Erythroblast (primary cell): ENCODE measurements around the gene TAF11L2.
"Not testable (repeated sequence)": the region's sequence is repeated elsewhere in the genome, so short reads cannot be mapped to it uniquely, and the experiment has no call there.

Experiments used
- DNase-seq, 2 experiments: peaks; one replicate each; lab custom pipeline; 2025; lab: John Stamatoyannopoulos, UW
- GATA1 ChIP-seq: IDR thresholded peaks from 2 replicates; pipeline ENCODE4 v1.6.1; 2011; ENCODE audit warnings: low read depth, mild to moderate bottlenecking, control low read depth, low read length, moderate library complexity
- POLR2A ChIP-seq: IDR thresholded peaks from 2 replicates; pipeline ENCODE4 v1.6.1; 2011; ENCODE audit warnings: mild to moderate bottlenecking, low read length

TAF11L2 gene

GRCh38 chr5:17492770-17493169 lies 5.3 kb upstream of the TAF11L2 start:
- TF ChIP-seq POLR2A = no peak
- no peak for TF ChIP-seq GATA1
- DNase-seq = no peak

DNA sequence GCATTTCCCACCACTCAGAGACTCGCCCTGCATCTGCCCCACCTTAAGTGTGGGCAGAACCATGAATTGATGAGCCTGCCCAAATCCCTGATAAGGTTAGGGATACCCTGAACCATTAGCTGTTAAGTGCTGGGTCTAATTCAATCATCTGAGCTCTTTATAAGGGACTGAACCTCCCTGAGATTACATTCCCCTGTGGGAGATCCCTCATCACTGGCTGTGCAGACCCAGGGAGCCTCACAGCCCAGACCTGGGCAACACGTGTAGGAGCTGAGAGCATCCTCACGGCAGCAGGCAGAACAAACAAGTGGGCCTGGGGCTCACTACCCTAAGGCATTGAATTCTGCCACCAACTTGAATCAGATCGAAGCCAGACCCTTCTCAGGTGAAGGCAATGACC lies 585 bp upstream of the TAF11L2 start:
- no peak for DNase-seq
- no peak for TF ChIP-seq GATA1
- TF ChIP-seq POLR2A = no peak

DNA sequence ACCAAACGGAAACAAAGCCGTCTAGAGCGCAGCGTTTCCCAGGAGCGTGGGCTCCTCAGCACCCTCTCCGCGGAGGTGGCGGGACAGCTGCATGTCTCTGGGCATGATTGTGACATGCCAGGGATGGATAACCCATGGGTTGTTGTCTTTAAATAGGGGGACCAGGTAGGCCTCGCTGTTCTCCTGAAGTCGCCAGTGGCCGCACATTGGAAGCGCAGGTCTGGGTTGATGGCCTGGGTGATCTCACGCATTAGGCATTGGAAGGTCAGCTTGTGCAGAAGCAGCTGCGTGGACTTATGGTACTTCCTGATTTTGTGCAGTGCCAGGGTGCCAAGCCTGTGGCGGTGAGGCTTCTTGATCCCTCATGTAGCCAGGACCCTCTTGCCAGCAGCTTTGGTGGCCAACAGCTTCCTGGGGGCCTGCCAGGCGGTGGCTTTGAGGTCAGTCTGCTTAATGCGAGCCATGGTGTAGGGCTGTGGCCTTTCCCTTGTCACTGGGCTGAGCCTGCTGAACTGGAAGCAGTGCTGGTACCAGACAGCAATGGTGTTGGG lies 13.8 kb downstream of the TAF11L2 start:
- TF ChIP-seq GATA1 = no peak
- no peak for TF ChIP-seq POLR2A
- no peak for DNase-seq

DNA sequence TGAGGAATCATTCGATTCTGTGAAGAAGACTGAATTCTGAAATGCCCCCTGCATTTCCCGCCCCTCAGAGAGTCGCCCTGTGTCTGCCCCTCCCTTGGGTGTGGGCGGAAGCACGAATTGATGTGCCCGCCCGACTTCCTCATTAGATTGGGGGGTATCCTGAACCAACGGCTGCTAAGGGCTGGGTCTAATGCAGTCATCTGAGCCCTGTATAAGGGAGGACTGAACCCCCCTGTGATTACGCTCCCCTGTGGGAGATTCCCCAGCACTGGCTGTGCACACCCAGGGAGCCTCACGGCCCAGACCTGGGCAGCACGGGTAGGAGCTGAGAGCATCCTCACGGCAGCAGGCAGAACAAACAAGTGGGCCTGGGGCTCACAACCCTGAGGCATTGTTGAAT lies 19.5 kb downstream of the TAF11L2 start:
- not testable (repeated sequence) for DNase-seq

DNA sequence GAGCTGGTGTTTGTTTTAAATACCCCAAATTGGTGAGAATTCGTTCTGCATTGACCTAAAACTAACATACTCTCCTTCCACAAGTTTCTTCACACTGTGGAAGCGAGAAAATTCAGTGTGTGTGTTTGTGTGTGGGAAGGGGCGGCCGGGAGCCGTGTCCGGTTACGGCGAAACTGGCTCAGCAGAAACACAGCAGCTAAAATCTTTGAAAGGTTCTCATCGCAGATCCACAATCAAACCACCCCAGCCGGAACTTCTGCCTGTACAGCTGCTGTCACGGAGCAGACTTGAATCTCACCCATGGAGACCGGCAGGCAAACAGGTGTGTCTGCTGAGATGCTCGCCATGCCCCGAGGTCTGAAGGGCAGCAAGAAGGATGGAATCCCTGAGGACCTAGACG lies 20.0 kb downstream of the TAF11L2 start, which contains the start of gene TAF11L3:
TSS of gene TAF11L3 (plus strand) at position 301 of the 400 bp plus-strand sequence.
- DNase-seq = not testable (repeated sequence)

DNA sequence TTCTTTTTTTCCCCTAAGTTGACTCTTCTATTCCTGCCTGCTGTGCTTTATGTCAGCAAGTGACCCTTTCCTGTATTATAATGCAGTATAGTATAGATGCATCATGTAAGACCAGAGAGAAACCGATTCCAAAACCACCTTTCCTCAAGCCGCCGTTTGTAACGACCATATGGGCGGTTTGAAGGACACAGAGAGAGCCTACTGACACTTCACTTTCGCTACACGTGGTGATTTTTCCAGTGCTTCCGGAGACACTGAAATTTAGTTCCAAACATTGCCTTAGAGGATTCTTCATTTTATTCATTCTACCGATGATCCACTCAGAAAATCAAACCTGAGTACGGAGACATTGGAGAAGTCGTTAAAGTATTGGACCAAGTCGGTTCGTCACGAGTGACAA lies 21.5 kb downstream of the TAF11L2 start:
- DNase-seq = not testable (repeated sequence)

DNA sequence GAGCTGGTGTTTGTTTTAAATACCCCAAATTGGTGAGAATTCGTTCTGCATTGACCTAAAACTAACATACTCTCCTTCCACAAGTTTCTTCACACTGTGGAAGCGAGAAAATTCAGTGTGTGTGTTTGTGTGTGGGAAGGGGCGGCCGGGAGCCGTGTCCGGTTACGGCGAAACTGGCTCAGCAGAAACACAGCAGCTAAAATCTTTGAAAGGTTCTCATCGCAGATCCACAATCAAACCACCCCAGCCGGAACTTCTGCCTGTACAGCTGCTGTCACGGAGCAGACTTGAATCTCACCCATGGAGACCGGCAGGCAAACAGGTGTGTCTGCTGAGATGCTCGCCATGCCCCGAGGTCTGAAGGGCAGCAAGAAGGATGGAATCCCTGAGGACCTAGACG lies 23.5 kb downstream of the TAF11L2 start, which contains the start of gene TAF11L4:
TSS of gene TAF11L4 (plus strand) at position 301 of the 400 bp plus-strand sequence.
- DNase-seq = not testable (repeated sequence)

DNA sequence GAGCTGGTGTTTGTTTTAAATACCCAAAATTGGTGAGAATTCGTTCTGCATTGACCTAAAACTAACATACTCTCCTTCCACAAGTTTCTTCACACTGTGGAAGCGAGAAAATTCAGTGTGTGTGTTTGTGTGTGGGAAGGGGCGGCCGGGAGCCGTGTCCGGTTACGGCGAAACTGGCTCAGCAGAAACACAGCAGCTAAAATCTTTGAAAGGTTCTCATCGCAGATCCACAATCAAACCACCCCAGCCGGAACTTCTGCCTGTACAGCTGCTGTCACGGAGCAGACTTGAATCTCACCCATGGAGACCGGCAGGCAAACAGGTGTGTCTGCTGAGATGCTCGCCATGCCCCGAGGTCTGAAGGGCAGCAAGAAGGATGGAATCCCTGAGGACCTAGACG lies 26.9 kb downstream of the TAF11L2 start, which contains the start of gene TAF11L5:
TSS of gene TAF11L5 (plus strand) at position 301 of the 400 bp plus-strand sequence.
- DNase-seq = not testable (repeated sequence)

DNA sequence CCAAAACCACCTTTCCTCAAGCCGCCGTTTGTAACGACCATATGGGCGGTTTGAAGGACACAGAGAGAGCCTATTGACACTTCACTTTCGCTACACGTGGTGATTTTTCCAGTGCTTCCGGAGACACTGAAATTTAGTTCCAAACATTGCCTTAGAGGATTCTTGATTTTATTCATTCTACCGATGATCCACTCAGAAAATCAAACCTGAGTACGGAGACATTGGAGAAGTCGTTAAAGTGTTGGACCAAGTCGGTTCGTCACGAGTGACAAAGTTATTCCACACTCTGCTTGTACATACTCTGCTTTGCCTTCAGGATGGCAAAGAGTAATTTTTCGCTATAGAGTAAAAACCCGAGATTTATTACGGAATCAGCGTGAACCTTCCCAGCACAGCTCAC lies 28.5 kb downstream of the TAF11L2 start:
- DNase-seq = not testable (repeated sequence)

- not testable (repeated sequence) for DNase-seq
These were observed 30.3 kb downstream of the TAF11L2 start, which contains the start of gene TAF11L6 for GRCh38 chr5:17528369-17528768. Gene TAF11L6, plus strand, starts transcription at chr5:17528669.
